ENCODE results near the gene SERPING1. TPM values are rescaled to one million over a fixed set of nuclear protein-coding genes. Genes with fewer than 3 reads are reported as not detected.
A peak's percentile ranks its signal among the peaks of the same experiment; 100 is the strongest.

SERPING1 gene
- total RNA-seq, 1 donor from 2014 or later: 490 TPM

GRCh38 chr11:57641011-57641807 lies 43.7 kb downstream of the SERPING1 start:
- TF ChIP-seq CTCF (IDR thresholded peaks at IDR 0.05): peak; percentile 61
- H3K4me1 ChIP-seq: peaks cover 31% of the 10 kb centered on the region
- H3K27ac ChIP-seq: no peak overlapping the region
- no peak overlapping the region for H3K4me3 ChIP-seq
- H3K9me3 ChIP-seq: no peaks in the 10 kb centered on the region
- ATAC-seq (peak; percentile 27), DNase-seq (no peak)
- intact Hi-C loops (cut with DNase I): loop anchor here (5.0 kb wide), 1 partner anchor 74 kb away; the partner anchor contains the start of gene UBE2L6
- no peaks in the 10 kb centered on the region for H3K36me3 ChIP-seq
- no peaks in the 10 kb centered on the region for H3K27me3 ChIP-seq

DNA sequence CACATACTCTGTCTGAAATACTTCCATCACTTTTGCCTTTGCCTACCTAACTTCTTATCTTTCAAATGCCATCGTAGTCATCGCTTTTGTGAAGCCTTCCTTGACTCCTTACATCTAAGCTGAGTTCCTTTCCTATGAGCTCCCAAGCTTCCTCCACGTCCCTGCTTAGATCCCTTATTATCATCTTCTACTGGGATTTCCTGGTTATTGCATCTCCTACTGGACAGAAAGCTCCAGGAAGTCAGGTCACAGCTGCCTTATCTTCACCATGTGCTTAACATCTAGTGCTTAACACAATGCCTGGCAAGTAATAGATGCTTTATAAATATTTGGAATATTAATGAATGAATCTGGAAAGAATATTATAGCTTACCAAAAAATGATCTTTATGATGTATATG lies 46.3 kb downstream of the SERPING1 start:
- DNase-seq: no peak
- peak; percentile 13 for TF ChIP-seq CTCF (IDR thresholded peaks at IDR 0.05)
- H3K36me3 ChIP-seq: no peaks in the 10 kb centered on the region
- intact Hi-C loops (cut with DNase I): loop anchor here (5.0 kb wide), 1 partner anchor 77 kb away; the partner anchor contains the start of gene UBE2L6
- H3K4me1 ChIP-seq: peaks cover 48% of the 10 kb centered on the region
- H3K27ac ChIP-seq: no peak overlapping the region
- peaks cover 18% of the 10 kb centered on the region for H3K27me3 ChIP-seq
- no peaks in the 10 kb centered on the region for H3K9me3 ChIP-seq
- ATAC-seq: no peak
- H3K4me3 ChIP-seq: no peak overlapping the region

DNA sequence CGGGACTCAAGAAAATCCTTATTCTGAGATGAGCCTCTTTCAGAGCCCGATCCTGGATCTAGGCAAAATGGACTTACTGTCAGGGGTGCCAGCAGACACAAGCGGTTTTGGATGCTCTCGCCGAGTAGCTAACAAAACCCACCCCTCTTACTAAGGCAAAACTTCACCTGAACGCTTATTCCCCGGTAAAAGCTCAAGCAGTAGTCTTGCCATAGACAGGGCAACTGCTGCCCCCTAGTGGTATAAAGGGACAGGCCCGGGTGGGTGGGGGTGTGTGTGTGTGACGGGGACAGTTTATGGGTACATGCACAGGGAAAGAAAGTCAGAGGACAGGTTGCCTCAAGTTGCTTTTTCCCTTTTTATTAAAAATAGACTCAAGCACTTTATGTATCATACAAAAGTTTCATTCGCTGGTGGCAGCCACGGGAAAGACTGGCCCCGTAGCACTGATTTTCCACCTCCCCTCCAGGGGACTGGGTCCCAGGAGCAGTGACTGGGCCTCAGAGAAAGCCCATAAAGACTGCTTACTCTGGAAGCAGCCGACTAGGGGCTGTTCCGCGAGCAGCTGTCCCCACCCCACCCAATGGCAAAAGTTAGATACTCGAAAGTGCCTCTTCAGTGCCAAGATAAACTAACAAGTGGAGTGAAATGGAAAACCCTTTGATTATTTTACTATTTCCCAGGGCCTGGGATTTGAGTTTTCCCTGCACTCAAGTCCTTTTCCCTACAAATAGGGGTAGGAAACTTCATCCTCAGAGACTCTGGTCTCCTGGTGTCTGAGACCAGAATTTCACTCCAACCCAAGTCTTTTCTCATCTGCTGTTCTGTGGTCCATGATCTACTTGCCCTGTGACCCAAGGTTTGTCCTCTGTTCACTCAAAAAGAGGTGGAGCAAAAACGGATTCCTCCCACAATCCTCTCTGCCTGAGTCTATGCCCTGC lies 47.5 kb downstream of the SERPING1 start:
- peak; percentile 87 for DNase-seq

DNA sequence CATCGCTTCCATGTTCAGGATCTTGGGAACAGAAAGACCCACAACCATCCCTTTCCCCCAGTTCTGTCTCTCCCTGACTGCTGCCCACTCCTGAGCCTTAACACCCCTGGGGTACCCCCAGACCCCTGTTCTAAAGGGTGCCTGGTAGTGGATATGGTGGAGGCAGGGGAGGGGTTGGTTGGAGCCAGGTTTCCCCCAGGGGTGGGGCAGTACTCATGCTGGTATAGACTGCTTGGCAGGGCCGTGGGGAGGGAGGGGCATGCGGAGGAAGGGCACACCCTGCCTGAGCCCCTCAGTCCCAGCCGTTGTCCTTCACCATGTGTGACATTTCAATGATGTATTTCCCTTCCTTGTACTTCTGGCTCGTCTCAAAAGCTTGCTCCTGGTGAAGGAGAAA lies 48.2 kb downstream of the SERPING1 start:
- Histone ChIP-seq H3K36me3 (no peaks in the 10 kb centered on the region), H3K27me3 (peaks cover 18% of the 10 kb centered on the region), H3K4me1 (peaks cover 44% of the 10 kb centered on the region), H3K4me3 (no peak overlapping the region), H3K9me3 (no peaks in the 10 kb centered on the region), H3K27ac (peak overlapping the region; percentile 58)
- no peak for TF ChIP-seq CTCF (IDR thresholded peaks at IDR 0.05)
- peak; percentile 7 for ATAC-seq
- intact Hi-C loops (cut with DNase I): no loop called here
- no peak for DNase-seq

More for the DNA sequence above, 47.5 kb downstream of the SERPING1 start:
- Histone ChIP-seq H3K36me3 (no peaks in the 10 kb centered on the region), H3K27ac (peak overlapping the region; percentile 58), H3K9me3 (no peaks in the 10 kb centered on the region), H3K4me1 (peaks cover 49% of the 10 kb centered on the region), H3K4me3 (no peak overlapping the region), H3K27me3 (peaks cover 18% of the 10 kb centered on the region)
- intact Hi-C loops (cut with DNase I): loop anchor here (5.0 kb wide), 1 partner anchor 78 kb away; the partner anchor contains the start of gene UBE2L6
- peak; percentile 80 for TF ChIP-seq CTCF (IDR thresholded peaks at IDR 0.05)
- peak; percentile 80 for ATAC-seq

DNA sequence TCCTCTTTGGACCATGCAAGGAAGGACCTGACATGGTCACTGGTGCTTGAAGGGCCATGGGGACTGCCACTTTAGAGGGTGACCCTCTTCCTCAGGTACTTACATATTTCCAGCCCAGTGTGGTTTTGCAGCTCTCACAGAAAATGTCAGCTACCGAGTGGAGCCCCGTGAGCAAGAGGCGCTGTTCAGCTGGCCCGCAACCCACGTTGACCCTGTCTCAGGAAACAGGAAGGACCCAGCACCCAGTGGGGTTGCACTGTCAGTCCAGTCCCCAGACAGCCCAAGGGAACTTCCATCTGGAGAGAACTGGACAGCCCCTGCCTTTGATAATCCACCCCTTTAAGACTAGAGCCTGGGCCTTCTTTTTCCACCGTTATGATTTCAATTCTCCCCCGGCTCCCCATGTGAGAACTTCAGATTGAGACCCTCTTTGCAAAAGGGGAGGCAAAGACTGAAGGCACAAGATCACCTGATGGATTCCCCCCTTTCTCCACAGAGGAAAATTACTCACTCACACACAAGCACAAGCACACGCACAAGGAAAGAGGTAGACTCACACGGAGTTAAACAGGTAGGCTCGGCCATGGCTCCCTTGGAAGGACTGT lies 48.8 kb downstream of the SERPING1 start:
- peak overlapping the region; percentile 58 for H3K27ac ChIP-seq
- H3K27me3 ChIP-seq: peaks cover 18% of the 10 kb centered on the region
- no peak for TF ChIP-seq CTCF (IDR thresholded peaks at IDR 0.05)
- no peaks in the 10 kb centered on the region for H3K36me3 ChIP-seq
- intact Hi-C loops (cut with DNase I): no loop called here
- peak; percentile 46 for ATAC-seq
- no peaks in the 10 kb centered on the region for H3K9me3 ChIP-seq
- DNase-seq: no peak
- no peak overlapping the region for H3K4me3 ChIP-seq
- peaks cover 44% of the 10 kb centered on the region for H3K4me1 ChIP-seq
